GM19455 (cell line): Measurements from ENCODE around the gene KRR1.
"Not testable (repeated sequence)": the region's sequence is repeated elsewhere in the genome, so short reads cannot be mapped to it uniquely, and the experiment has no call there.

ENCODE experiments used
- ATAC-seq: cut with Tn5 transposase; IDR thresholded peaks from one replicate; pipeline ENCODE4 v1.9.1; 2021; ENCODE audit not compliant: unreplicated experiment

Gene KRR1

DNA sequence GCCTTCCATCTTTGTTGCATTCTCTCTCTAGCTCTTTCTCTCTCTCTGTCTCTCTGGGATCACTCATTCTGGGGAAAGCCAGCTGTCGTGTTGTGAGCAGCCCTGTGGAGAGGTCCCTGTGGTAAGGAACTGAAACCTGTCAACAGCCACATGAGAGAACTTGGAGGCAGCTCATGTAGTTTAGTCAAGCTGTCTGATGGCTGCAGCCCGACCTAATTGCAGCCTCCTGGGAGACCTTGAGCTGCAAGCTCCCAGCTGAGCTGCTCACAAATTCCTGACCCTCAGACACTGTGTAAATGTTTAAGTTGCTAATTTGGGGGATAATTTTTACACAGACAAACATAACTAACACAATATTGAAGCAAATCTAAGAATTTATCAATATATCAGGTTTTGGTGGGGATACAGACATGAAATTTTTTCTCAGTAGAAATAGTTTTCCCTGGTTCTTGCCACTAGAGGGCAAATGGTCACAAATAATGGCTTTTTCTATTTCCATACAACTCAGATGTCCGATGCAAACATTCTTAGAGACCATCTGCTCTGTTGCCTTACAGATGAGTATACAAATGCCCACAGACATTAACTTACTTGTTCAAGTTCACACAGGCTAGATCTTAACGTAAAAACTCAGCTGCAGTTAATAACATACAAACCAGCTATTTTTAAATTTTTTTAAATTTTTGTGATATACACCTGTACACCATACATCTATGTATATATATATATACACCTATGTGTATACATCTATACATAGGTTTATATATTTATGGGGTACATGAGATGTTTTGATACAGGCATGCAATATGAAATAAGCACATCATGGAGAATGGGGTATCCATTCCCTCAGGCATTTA, 15.5 kb upstream of the KRR1 start:
- peak; percentile 93 for ATAC-seq

DNA sequence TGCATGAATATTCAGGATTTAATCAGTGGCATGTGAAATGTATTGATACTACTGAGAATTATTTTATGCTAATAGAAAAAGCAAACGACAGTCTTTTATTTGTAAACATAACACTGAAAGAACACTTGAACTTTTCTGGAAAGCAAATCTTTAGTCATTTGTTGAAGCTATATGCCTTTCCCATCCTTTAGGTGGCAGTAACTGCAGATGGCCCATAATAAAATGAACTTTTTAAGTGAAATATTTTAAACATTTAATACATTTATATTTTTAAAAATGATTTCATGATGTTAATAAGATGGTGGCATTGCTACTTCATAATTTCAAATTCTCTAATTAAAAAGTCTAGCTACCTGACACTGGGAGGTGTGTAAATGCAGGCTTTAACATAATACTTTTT, 13.9 kb upstream of the KRR1 start:
- no peak for ATAC-seq

DNA sequence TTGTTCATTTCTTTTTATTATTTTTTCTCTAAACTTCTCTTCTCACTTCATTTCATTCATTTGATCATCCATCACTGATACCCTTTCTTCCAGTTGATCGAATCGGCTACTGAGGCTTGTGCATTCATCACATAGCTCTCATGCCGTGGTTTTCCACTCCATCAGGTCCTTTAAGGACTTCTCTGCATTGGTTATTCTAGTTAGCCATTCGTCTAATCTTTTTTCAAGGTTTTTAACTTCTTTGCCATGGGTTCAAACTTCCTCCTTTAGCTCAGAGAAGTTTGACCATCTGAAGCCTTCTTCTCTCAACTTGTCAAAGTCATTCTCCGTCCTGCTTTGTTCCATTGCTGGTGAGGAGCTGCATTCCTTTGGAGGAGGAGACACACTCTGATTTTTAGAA, 10.7 kb upstream of the KRR1 start:
- not testable (repeated sequence) for ATAC-seq

DNA sequence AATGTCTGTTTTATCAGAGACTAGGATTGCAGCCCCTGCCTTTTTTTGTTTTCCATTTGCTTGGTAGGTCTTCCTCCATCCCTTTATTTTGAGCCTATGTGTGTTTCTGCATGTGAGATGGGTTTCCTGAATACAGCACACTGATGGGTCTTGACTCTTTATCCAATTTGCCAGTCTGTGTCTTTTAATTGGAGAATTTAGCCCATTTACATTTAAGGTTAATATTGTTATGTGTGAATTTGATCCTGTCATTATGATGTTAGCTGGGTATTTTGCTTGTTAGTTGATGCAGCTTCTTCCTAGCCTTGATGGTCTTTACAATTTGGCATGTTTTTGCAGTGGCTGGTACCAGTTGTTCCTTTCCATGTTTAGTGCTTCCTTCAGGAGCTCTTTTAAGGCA, 9.8 kb upstream of the KRR1 start:
- not testable (repeated sequence) for ATAC-seq

DNA sequence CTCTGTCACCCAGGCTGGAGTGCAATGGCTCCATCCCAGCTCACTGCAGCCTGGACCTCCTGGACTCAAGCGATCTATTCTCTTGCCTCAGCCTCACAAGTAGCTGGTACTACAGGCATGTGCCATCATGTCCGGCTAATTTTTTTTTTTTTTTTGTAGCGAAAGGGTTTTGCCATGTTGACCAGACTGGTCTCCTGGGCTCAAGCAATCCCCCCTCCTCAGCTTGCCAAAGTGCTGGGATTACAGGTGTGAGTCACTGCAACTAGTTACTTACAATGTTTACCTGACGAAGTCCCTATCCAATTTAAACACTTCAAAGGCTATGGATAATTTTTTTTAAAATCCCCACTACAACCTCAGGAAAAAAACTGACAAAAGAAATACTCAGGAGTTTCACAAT, 1.8 kb downstream of the KRR1 start:
- no peak for ATAC-seq

DNA sequence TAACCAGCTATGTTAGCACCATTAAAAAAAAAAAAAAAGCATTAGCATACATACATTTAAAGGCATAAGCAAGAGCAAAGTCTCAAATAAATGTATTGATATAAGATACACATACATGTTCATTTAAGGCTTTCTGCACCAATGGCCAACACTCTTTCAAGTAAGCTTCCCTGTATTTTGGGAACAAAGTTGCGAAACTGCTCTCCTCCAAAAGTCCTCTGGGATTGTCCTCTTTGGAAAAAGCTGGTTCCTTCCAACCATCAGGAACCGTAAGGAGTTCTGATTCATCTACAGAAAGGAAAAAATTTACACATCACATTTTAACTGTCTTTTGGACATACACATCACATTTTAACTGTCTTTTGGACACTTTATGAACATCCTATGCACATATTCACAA, 3.2 kb downstream of the KRR1 start:
- ATAC-seq, result no peak

DNA sequence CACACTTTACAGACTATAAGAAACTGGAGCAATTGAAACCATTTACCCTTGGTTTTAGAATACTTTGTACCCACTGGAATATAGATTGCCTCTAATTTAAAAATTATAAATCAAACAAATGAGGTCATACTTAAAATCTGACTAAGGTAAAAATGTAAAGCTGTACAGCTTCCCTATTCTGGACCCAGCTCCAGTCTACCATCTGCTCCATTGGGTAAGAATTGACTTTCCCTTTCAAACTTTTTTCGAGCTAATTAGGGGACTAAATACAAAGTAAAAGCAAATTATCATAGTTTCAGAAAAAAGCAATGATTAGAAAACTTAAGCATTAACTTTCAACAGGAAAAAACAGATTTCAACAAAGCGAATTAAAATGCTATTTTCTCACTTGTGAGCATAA, 4.3 kb downstream of the KRR1 start:
- ATAC-seq, result no peak

DNA sequence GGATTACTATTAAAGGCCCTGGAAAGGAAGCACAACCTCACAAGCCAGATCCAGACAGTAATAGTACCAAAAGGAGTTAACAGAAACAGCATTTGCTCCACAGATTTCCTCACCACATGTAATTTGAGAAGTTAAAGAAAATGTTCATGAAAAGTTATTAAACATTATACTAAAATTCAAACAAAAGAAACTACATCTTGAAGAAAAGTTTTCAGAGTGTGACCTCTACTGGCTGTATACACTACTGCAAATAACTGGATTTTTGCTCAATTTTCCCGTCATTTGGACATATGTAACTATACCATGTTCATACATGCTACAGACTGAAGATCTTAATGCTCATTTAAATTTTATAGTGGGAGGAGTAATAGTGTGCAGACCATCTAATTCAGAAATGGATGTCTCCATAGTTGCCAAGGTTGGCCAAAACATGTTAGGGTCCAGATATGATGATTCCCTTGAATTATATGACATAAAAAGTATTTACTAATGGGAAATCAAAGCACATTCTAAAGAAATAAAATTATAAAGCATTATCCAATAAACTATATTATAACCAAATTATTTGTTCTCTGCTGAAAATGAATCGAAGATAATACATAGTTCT, 5.6 kb downstream of the KRR1 start:
- ATAC-seq, result no peak

DNA sequence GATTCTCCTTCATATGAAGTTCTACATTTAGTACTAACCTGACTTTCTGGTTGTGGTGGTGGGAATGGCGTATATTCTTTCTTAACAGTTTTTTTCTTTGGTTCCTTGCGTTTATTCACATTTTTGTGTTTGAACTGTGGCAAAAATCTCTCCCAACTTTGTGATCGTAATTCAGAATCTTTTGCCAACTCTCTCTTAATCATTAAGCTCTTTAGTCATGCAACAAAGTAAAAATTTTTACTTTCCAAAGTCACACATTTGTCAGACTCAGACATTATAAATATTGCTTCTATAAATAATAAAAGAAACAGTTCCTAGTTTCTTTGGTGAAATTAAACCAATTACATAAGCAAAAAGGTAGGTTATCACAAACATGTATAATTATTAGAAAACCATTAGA, 7.5 kb downstream of the KRR1 start:
- no peak for ATAC-seq

DNA sequence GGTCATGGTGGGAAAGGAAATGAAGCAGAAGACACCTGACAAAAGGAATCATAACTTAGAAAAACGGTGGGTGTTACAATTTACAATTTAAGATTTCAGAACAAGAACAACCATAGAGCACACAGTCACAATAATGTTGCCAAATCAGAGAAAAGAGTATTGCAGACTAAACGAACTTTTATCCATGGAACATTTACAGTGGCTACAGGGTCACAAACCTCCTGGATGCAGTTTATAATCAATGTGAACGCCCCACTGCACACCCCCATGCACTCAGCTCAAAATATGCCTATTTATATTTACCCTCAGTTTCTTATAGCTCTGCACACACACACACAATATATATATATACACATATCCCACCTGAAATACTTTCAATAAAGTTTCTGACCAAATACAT, 8.0 kb downstream of the KRR1 start:
- no peak for ATAC-seq

DNA sequence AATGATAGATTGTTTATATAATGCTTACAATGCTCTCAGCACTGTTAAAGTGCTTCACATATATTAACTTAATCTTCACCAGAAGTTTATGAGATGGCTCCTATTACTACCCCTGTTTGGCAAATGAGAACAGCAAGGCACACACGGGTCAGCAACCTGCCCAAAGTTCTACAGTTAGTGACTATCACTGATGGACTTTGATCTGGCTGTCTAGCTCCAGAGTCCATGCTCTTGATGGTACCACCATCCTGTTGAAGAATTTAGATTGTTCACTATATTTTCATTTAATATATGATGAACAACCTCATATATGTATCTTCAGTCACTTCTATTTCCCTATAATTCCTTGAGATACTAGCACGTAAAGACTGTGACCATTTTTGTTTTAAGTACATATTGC, 20.2 kb downstream of the KRR1 start:
- ATAC-seq, result no peak

DNA sequence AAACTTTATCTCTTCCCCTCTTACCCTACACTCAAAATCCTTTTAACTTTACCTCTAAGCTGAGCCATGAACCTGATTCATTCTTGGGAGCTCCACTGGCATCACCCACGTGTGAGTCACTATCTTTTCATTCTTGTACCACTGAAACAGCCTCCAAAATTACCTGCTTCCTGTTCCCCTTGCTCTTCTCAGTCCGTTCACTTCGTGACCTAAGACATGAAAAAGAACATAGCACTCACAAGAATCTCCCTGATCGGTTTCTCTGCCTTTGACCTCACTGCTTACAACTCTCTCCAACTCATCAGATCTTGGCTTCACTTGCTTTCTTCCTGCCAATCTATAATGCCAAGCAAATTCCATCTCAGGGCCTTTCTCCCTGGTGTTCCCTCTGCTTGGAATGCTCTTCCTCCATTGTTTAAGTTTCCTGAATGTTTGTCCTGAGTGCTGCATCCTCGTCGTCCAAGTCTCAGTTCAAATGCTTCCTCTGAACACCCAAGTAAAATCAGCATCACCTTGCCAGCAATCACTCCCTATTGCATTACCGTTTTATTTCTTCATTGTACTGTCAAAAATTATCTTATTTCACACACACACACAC, 21.7 kb downstream of the KRR1 start:
- peak; percentile 41 for ATAC-seq

DNA sequence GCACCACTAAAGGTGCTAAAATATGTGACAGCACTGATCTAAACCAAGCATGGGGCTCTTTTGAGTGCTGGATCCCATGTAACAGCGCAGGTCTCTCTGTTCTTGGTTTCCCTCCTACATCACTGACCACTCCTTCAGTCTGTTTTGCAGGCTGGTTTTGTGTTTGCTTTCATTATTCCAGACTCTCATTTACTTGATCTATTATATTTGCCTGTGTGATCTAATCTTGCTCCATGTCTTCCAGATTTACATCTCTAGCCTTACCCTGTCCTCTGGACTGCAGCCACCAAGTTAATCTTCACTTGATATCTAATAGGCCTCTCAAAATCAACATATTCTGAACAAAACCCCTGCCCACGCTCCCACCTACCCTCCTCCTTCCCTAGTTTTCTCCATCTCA, 22.2 kb downstream of the KRR1 start:
- peak; percentile 9 for ATAC-seq

DNA sequence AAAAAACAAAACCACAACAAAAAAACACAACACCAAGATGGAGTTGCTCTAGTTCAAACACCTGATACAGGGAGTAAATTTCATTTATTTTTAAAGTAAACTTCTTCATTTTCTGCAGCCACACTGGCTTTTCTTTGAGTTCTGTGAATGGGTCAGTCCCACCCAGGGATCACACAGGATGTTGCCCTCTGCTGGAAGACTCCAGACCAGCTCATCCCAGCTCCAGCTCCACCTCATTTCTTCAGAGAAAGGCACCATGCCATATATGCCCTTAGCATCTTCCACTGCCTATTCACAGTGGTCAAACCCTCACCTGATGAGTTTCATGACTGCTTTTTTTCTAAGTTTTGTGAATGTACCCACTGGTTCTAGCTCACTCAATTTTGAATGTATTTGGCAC, 22.9 kb downstream of the KRR1 start:
- ATAC-seq, result no peak

DNA sequence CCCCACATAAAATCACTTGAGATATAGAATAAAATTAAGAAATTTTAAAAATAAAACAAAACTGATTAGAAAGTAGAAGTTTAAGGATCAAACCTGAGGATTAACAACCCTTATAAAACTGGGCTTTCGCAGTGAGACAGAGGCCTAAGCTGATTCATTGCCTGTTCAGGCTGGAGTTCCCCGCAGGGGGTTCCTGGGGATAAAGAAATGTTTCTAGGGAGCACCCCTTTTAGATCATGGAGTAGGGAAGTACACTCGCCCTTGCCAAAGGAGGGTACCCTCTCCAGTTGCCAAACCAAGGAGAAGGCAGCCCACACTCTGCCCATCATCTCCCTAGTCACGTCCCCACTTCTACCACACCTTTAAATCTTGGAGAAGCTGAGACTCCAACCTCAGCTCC, 24.1 kb downstream of the KRR1 start:
- no peak for ATAC-seq

DNA sequence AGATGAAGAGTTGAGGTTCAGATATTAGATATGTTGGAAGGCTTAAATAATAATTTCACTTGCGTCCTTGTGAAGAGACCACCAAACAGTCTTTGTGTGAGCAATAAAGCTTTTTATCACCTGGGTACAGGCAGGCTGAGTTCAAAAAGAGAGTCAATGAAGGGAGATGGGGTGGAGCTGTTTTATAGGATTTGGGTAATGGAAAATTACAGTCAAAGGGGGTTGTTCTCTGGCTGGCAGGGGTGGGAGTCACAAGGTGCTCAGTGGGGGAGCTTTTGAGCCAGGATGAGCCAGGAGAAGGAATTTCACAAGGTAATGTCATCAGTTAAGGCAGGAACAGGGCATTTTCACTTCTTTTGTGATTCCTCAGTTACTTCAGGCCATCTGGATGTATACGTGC, 27.0 kb downstream of the KRR1 start:
- not testable (repeated sequence) for ATAC-seq

DNA sequence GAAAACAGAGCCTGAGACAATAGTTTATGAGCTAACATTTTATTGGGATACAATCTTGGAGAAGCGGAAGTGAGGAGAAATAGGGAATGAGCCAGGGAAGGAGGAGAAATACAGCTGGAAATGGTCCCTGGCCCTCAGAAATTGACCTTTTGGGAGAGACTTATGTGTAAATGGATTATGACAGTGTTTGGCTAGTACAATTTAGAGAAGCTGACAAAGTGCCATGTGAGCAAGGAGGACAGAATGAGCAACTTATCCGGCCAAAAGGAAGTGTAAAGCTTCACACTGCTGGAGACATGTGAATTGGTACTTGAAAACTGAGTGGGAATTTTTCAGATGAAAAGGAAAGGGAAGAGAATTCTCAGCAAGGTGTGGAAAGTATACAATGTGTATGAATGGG, 28.0 kb downstream of the KRR1 start:
- ATAC-seq, result no peak

DNA sequence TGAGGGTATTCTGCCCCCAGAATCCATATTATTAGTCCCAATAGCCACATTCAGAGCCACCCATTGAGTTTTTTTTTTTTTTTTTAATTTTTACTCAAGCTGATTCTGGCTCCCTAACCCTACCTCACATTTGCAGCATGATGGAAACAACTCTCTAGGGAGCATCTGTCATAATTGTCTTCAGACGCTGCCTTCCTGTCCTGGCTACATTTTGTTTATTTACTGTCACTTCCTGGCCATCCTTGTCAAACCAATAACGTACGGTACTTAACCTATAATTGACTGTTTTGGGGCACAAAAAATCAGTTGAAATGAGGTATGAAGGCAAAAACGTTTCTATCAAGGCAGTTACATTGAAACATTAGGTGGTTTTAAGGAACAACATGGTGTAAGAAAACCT, 28.8 kb downstream of the KRR1 start:
- ATAC-seq, result no peak

DNA sequence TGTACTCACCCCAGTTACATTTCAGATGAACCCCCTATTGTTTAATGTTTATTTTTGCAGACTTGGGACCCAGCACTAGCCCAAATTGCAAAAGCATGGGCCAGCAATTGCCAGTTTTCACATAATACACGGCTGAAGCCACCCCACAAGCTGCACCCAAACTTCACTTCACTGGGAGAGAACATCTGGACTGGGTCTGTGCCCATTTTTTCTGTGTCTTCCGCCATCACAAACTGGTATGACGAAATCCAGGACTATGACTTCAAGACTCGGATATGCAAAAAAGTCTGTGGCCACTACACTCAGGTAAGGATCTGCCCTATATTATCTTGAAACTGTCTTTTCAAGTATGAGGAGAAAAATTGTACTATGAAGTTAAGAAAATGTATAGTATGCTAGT, 29.6 kb downstream of the KRR1 start:
- no peak for ATAC-seq

DNA sequence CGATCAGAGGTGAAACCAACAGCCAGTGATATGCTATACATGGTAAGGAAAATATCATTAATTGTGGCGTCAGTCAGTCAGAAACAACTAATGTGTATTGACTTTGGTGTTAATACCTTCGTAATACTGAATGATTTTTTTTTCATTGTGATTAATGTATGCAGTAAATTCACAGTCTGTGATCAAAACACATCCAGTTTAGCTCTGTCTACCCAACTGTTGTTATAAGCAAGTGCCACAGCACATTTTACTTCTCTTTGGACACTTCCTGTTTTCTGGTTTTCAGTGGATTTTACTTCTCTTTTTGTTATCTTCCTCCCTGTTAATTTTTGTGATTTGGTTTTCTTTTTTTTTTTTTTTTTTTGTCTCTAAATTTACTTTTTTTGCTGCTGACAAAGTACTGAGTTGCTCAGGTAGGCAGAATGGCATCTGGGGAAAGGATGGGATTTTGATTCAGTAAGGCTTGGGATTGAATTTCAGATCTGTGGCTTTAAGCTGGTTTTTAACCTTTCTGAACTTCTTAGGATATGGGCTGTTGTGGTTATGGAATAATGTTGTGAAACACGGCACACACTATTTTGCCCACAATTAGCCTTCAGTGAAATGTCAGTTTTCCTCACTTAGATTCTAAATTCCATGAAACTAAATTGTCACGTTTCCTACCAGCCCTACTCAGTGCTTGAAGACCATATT, 30.2 kb downstream of the KRR1 start:
- ATAC-seq, result peak; percentile 34

DNA sequence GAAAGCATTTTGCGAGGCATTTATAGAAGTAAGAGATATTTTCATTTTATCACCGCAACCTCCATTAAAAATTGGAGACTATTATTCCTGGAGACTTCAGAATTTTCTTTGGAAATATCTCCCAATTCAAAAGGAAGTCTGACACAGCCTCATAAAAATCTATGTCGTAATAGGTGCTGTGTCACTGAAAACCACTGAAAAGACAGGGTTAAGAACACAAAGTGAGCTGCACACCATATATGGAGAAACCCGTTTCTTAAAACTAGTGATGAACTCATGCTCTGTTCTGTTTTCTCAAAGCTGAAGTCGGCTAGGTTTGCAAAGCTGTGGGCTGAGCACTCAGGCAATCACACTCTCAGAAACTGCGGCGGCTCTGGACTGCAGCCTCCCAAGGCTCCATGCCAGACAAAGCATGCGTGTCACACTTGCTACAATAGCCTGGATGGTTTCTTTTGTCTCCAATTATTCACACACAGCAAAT, 30.9 kb downstream of the KRR1 start, which contains the start of gene GLIPR1:
GLIPR1 (plus strand) TSS at position 287 of the 481 bp plus-strand sequence; CDS start at position 413, 126 bp downstream.
- ATAC-seq, result peak; percentile 90
